HepG2 (cell line): ENCODE measurements around the gene ZNF132. TPM values are rescaled to one million over a fixed set of nuclear protein-coding genes. Genes with fewer than 3 reads are reported as not detected.

Experiments used
- FOSL1 ChIP-seq: sonication (generic); formaldehyde crosslinking; IDR thresholded peaks from 2 replicates; pipeline ENCODE4 v1.9.0; 2021; ENCODE audit warnings: missing genetic modification reagents, borderline replicate concordance
- MYC ChIP-seq: sonication (generic); formaldehyde crosslinking; IDR thresholded peaks from 2 replicates; pipeline ENCODE4 v1.9.0; 2021; ENCODE audit warnings: missing genetic modification reagents, borderline replicate concordance
- NFYC ChIP-seq: IDR thresholded peaks from 2 replicates; pipeline ENCODE4 v1.6.1; 2016; ENCODE audit warnings: missing genetic modification reagents, missing compliant biosample characterization
- SALL2 ChIP-seq: sonication (generic); formaldehyde crosslinking; IDR thresholded peaks from 2 replicates; pipeline ENCODE4 v1.8.1; 2023; ENCODE audit warnings: mild to moderate bottlenecking, missing genetic modification reagents, inconsistent platforms
- SMYD3 ChIP-seq: sonication (generic); formaldehyde crosslinking; IDR thresholded peaks from 2 replicates; pipeline ENCODE4 v1.8.1; 2023; ENCODE audit warnings: mild to moderate bottlenecking, missing genetic modification reagents
- STAG1 ChIP-seq: sonication (generic); formaldehyde crosslinking; IDR thresholded peaks from 2 replicates; pipeline ENCODE4 v1.4.0; 2020; ENCODE audit warnings: missing genetic modification reagents
- TARDBP ChIP-seq: sonication (generic); formaldehyde crosslinking; IDR thresholded peaks from 2 replicates; pipeline ENCODE4 v1.8.0; 2022; ENCODE audit warnings: mild to moderate bottlenecking, missing genetic modification reagents
- TEAD2 ChIP-seq: sonication (generic); formaldehyde crosslinking; IDR thresholded peaks from 2 replicates; pipeline ENCODE4 v1.9.0; 2021; ENCODE audit warnings: missing genetic modification reagents
- U2AF2 ChIP-seq: fragments of 200-400 bp; formaldehyde crosslinking; IDR thresholded peaks from 2 replicates; pipeline ENCODE4 v1.6.1; 2017; ENCODE audit warnings: low read depth, mild to moderate bottlenecking, low read length
- ZKSCAN8 ChIP-seq: IDR thresholded peaks from 2 replicates; pipeline ENCODE4 v1.6.1; 2016; ENCODE audit warnings: borderline replicate concordance, missing genetic modification reagents, missing compliant biosample characterization
- ZNF138 ChIP-seq: sonication (generic); formaldehyde crosslinking; IDR thresholded peaks from 2 replicates; pipeline ENCODE4 v1.5.0; 2020; ENCODE audit warnings: mild to moderate bottlenecking, low read depth, missing genetic modification reagents
- ZNF558 ChIP-seq: sonication (generic); formaldehyde crosslinking; IDR thresholded peaks from 2 replicates; pipeline ENCODE4 v1.9.0; 2022; ENCODE audit warnings: mild to moderate bottlenecking, missing genetic modification reagents, borderline replicate concordance
- ZNF562 ChIP-seq: sonication (generic); formaldehyde crosslinking; IDR thresholded peaks from 2 replicates; pipeline ENCODE4 v1.8.0; 2022; ENCODE audit warnings: missing genetic modification reagents, borderline replicate concordance
- ZNF605 ChIP-seq: sonication (generic); formaldehyde crosslinking; IDR thresholded peaks from 2 replicates; pipeline ENCODE4 v1.8.0; 2022; ENCODE audit warnings: mild to moderate bottlenecking, missing genetic modification reagents
- ZNF747 ChIP-seq: sonication (generic); formaldehyde crosslinking; IDR thresholded peaks from 2 replicates; pipeline ENCODE4 v1.8.1; 2023; ENCODE audit warnings: missing genetic modification reagents, mild to moderate bottlenecking, borderline replicate concordance
- ZNF773 ChIP-seq: sonication (generic); formaldehyde crosslinking; IDR thresholded peaks from 2 replicates; pipeline ENCODE4 v1.4.0; 2020; ENCODE audit warnings: missing genetic modification reagents, borderline replicate concordance
- ZNF788 ChIP-seq: sonication (generic); formaldehyde crosslinking; IDR thresholded peaks from 2 replicates; pipeline ENCODE4 v1.5.0; 2020; ENCODE audit warnings: mild to moderate bottlenecking, missing genetic modification reagents, borderline replicate concordance
- polyA plus RNA-seq, 8 experiments: library from polyadenylated mRNA; depleted of rRNA in 3 of 8; stranded (reverse) in 7 of 8; unstranded in 1 of 8; fragments of >200 nt; fragmentation: Illumina TruSeq in 4 of 8; extraction: Trizol in 4 of 8; gene quantifications; 2 replicates each; pipeline versions ENCODE4 v1.2.1 to v1.2.3, GENCODE V29; 2011 to 2016; ENCODE audit warnings: low read depth in 4 of 8, missing spikeins in 1 of 8, mixed read lengths in 1 of 8; ENCODE audit not compliant: insufficient read depth in 1 of 8
- total RNA-seq, 5 experiments: library from RNA; depleted of rRNA; stranded (reverse); fragments of >200 nt; fragmentation: Illumina TruSeq; extraction: Trizol; gene quantifications; 2 replicates each; pipeline ENCODE4 v1.2.3, GENCODE V29; 2016; ENCODE audit warnings: low read depth in 1 of 5
- TF ChIP-seq, protein P1 (sequence below): sonication (generic); formaldehyde crosslinking; IDR thresholded peaks from 2 replicates; pipeline ENCODE4 v1.4.0; 2020; ENCODE audit warnings: missing genetic modification reagents
- TF ChIP-seq, protein P2 (sequence below): sonication (generic); formaldehyde crosslinking; conservative IDR thresholded peaks from 2 replicates; pipeline ENCODE4 v1.4.0; 2020; ENCODE audit warnings: missing genetic modification reagents
- TF ChIP-seq, protein P3 (sequence below): sonication (generic); formaldehyde crosslinking; IDR thresholded peaks from 2 replicates; pipeline ENCODE4 v1.5.0; 2020; ENCODE audit warnings: missing genetic modification reagents
- TF ChIP-seq, protein P4 (sequence below): sonication (generic); formaldehyde crosslinking; conservative IDR thresholded peaks from 2 replicates; pipeline ENCODE4 v1.8.1; 2023; ENCODE audit warnings: missing genetic modification reagents

ZNF132 gene
- total and polyA plus RNA-seq, 2 of the 13 experiments (the other 11 are each of a cell fraction or from before 2014, with no cell fraction given) = not detected

DNA sequence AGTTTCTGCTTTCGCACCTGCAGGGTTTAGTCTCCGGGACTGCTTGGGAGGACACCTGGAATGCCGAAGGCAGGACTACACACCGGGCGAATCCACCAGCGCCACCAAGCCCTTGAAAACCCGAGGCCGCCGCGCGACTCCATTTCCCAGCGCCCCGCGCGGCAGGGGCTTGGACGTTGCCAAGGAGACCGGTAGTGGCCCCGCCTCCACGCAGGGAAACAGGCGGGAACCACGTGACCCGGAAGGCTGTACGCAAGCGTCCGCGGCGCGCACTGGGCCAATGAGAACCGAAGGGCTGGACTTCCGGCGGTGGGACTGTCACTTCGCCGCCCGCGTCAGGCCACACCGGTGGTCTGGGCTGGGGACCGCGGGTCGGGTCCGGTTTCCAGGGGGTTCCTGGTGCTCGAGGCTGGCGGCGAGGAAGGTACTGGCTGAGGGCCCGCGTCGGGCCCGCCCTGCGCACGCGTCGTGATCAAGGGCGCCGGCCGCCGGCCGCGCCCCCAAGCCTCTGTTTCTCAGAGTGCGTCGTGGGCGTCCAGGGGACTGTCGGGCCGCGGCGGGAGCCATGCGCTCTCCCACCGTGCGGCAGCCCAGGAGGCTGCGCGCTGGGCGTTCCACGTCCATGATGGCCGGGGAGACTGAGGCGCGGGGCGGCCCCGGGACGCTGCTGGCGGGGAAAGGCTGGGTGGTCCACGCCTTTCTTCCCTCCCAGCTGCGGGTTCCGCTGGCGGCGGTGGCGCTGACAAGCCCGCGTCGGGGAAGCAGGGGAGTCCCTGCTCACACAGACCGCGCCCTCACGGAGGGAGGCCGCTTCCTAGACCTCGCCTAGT lies 27.0 kb upstream of the ZNF132 start, which contains the start of gene ZNF324 (continued):
- TF ChIP-seq ZNF138 (CRISPR knock-in tag) (0 out of 2 replicates have a peak, but pooled peaks have one; percentile 23), FOSL1 (CRISPR knock-in tag) (no peak), ZNF605 (CRISPR knock-in tag) (0 out of 2 replicates have a peak, but pooled peaks have one; percentile 66), NFYC (peak; percentile 88), SALL2 (CRISPR knock-in tag) (no peak), ZNF773 (CRISPR knock-in tag) (no peak), ZNF558 (CRISPR knock-in tag) (no peak), ZNF788 (CRISPR knock-in tag) (peak; percentile 61; the same call in 1 of the 2 replicates), U2AF2 (peak; percentile 67; the same call in 1 of the 2 replicates), ZNF562 (CRISPR knock-in tag) (no peak), TARDBP (CRISPR knock-in tag) (no peak), MYC (CRISPR knock-in tag) (no peak), ZNF747 (CRISPR knock-in tag) (no peak), ZKSCAN8 (CRISPR knock-in tag) (no peak), STAG1 (CRISPR knock-in tag) (peak; percentile 26; the same call in 1 of the 2 replicates), TEAD2 (CRISPR knock-in tag) (no peak), SMYD3 (CRISPR knock-in tag) (no peak)
- TF ChIP-seq, protein P1, sequence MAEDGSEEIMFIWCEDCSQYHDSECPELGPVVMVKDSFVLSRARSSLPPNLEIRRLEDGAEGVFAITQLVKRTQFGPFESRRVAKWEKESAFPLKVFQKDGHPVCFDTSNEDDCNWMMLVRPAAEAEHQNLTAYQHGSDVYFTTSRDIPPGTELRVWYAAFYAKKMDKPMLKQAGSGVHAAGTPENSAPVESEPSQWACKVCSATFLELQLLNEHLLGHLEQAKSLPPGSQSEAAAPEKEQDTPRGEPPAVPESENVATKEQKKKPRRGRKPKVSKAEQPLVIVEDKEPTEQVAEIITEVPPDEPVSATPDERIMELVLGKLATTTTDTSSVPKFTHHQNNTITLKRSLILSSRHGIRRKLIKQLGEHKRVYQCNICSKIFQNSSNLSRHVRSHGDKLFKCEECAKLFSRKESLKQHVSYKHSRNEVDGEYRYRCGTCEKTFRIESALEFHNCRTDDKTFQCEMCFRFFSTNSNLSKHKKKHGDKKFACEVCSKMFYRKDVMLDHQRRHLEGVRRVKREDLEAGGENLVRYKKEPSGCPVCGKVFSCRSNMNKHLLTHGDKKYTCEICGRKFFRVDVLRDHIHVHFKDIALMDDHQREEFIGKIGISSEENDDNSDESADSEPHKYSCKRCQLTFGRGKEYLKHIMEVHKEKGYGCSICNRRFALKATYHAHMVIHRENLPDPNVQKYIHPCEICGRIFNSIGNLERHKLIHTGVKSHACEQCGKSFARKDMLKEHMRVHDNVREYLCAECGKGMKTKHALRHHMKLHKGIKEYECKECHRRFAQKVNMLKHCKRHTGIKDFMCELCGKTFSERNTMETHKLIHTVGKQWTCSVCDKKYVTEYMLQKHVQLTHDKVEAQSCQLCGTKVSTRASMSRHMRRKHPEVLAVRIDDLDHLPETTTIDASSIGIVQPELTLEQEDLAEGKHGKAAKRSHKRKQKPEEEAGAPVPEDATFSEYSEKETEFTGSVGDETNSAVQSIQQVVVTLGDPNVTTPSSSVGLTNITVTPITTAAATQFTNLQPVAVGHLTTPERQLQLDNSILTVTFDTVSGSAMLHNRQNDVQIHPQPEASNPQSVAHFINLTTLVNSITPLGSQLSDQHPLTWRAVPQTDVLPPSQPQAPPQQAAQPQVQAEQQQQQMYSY (CRISPR knock-in tag) = peak; percentile 43; the same call in 1 of the 2 replicates
- TF ChIP-seq, protein P2, sequence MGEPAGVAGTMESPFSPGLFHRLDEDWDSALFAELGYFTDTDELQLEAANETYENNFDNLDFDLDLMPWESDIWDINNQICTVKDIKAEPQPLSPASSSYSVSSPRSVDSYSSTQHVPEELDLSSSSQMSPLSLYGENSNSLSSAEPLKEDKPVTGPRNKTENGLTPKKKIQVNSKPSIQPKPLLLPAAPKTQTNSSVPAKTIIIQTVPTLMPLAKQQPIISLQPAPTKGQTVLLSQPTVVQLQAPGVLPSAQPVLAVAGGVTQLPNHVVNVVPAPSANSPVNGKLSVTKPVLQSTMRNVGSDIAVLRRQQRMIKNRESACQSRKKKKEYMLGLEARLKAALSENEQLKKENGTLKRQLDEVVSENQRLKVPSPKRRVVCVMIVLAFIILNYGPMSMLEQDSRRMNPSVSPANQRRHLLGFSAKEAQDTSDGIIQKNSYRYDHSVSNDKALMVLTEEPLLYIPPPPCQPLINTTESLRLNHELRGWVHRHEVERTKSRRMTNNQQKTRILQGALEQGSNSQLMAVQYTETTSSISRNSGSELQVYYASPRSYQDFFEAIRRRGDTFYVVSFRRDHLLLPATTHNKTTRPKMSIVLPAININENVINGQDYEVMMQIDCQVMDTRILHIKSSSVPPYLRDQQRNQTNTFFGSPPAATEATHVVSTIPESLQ = no peak
- TF ChIP-seq, protein P3, sequence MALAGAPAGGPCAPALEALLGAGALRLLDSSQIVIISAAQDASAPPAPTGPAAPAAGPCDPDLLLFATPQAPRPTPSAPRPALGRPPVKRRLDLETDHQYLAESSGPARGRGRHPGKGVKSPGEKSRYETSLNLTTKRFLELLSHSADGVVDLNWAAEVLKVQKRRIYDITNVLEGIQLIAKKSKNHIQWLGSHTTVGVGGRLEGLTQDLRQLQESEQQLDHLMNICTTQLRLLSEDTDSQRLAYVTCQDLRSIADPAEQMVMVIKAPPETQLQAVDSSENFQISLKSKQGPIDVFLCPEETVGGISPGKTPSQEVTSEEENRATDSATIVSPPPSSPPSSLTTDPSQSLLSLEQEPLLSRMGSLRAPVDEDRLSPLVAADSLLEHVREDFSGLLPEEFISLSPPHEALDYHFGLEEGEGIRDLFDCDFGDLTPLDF (CRISPR knock-in tag) = peak; percentile 55; the same call in 1 of the 2 replicates
- TF ChIP-seq, protein P4, sequence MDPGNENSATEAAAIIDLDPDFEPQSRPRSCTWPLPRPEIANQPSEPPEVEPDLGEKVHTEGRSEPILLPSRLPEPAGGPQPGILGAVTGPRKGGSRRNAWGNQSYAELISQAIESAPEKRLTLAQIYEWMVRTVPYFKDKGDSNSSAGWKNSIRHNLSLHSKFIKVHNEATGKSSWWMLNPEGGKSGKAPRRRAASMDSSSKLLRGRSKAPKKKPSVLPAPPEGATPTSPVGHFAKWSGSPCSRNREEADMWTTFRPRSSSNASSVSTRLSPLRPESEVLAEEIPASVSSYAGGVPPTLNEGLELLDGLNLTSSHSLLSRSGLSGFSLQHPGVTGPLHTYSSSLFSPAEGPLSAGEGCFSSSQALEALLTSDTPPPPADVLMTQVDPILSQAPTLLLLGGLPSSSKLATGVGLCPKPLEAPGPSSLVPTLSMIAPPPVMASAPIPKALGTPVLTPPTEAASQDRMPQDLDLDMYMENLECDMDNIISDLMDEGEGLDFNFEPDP (CRISPR knock-in tag) = no peak
